Activated naive CD8-positive, alpha-beta T cell treated with anti-CD3 and anti-CD28 coated beads, Interleukin-2, amount 10 ng/mL, durations not matched to agents 7 days and 5 days (primary cell): ENCODE results near the gene SHF. TPM values are rescaled to one million over a fixed set of nuclear protein-coding genes. Genes with fewer than 3 reads are reported as not detected.

ENCODE experiments used
- ATAC-seq: fragments of 150-1000 bp; cut with Tn5 transposase; one replicate; pipeline ENCODE4 v1.10.0; 2021; ENCODE audit warnings: low read depth, moderate library complexity
- POLR2A ChIA-PET: fragments of 350-600 bp; sonication (Branson Sonifier 250); formaldehyde crosslinking; loops from one replicate; lab custom pipeline; 2021; ENCODE audit warnings: antibody characterized with exemption; lab: Charles Lee
- DNase-seq: peaks from one replicate; pipeline ENCODE4 v3.0.0; 2021
- H3K27ac Mint-ChIP-seq: one replicate; pipeline ENCODE4 v1.8.0; 2022; ENCODE audit warnings: mild to moderate bottlenecking, mixed read lengths
- H3K27me3 Mint-ChIP-seq: one replicate; pipeline ENCODE4 v1.8.0; 2022; ENCODE audit warnings: mild to moderate bottlenecking, moderate library complexity, mixed read lengths
- H3K36me3 Mint-ChIP-seq: one replicate; pipeline ENCODE4 v1.8.0; 2021; ENCODE audit warnings: mild to moderate bottlenecking, mixed read lengths
- H3K4me1 Mint-ChIP-seq: one replicate; pipeline ENCODE4 v1.8.0; 2021; ENCODE audit warnings: mixed read lengths
- H3K4me3 Mint-ChIP-seq: one replicate; pipeline ENCODE4 v1.8.0; 2022; ENCODE audit warnings: mild to moderate bottlenecking, moderate library complexity, mixed read lengths
- H3K9me3 Mint-ChIP-seq: one replicate; pipeline ENCODE4 v1.8.0; 2021; ENCODE audit warnings: mixed read lengths
- total RNA-seq, 2 experiments: library from RNA; stranded (reverse); gene quantifications; one replicate each; pipeline ENCODE4 v1.2.3, GENCODE V29; 2021

SHF gene
- total RNA-seq, 2 experiments from 2014 or later = 2.1 to 2.3 TPM

- POLR2A ChIA-PET = no interaction called here
- H3K4me3 Mint-ChIP-seq = no peak overlapping the region
- DNase-seq (no peak), ATAC-seq (no peak)
- peaks cover 17% of the 10 kb centered on the region for H3K27me3 Mint-ChIP-seq
- H3K4me1 Mint-ChIP-seq = no peaks in the 10 kb centered on the region
- H3K36me3 Mint-ChIP-seq = no peaks in the 10 kb centered on the region
- no peaks in the 10 kb centered on the region for H3K9me3 Mint-ChIP-seq
- H3K27ac Mint-ChIP-seq = no peak overlapping the region
Measured at GRCh38 chr15:45212493-45212892, 24.7 kb upstream of the SHF start.

GRCh38 chr15:45205192-45205591 is 17.4 kb upstream of the SHF start:
- H3K27ac Mint-ChIP-seq = no peak overlapping the region

GRCh38 chr15:45203182-45203581 is 15.4 kb upstream of the SHF start:
- Mint-ChIP-seq H3K4me3 (no peak overlapping the region), H3K36me3 (no peaks in the 10 kb centered on the region), H3K27me3 (peaks cover 13% of the 10 kb centered on the region), H3K4me1 (peaks cover 13% of the 10 kb centered on the region), H3K27ac (no peak overlapping the region), H3K9me3 (no peaks in the 10 kb centered on the region)
- POLR2A ChIA-PET = interaction anchor here (1.4 to 4.7 kb wide), 2 partner anchors 199 to 384 kb away, joined by 4 to 32 read pairs; a partner anchor contains a TSS
- DNase-seq (no peak), ATAC-seq (no peak)

More at GRCh38 chr15:45205192-45205591, 17.4 kb upstream of the SHF start:
- no peak overlapping the region for H3K4me3 Mint-ChIP-seq
- peak; percentile 59 for DNase-seq
- H3K9me3 Mint-ChIP-seq = no peaks in the 10 kb centered on the region
- no peaks in the 10 kb centered on the region for H3K36me3 Mint-ChIP-seq
- POLR2A ChIA-PET = interaction anchor here (1.3 to 1.6 kb wide), 3 partner anchors 38 to 197 kb away, joined by 5 to 9 read pairs (median 6); a partner anchor contains a TSS
- peak; percentile 24 for ATAC-seq
- peaks cover 14% of the 10 kb centered on the region for H3K27me3 Mint-ChIP-seq
- peaks cover 9% of the 10 kb centered on the region for H3K4me1 Mint-ChIP-seq

GRCh38 chr15:45201869-45202268 is 14.1 kb upstream of the SHF start:
- POLR2A ChIA-PET = interaction anchor here (0.6 to 5.0 kb wide), 5 partner anchors 34 to 913 kb away, joined by 3 to 40 read pairs (median 4); partner anchors contain the start of gene GOLM2
- no peaks in the 10 kb centered on the region for H3K36me3 Mint-ChIP-seq
- H3K27ac Mint-ChIP-seq = no peak overlapping the region
- peaks cover 7% of the 10 kb centered on the region for H3K27me3 Mint-ChIP-seq
- H3K4me1 Mint-ChIP-seq = peaks cover 20% of the 10 kb centered on the region
- no peaks in the 10 kb centered on the region for H3K9me3 Mint-ChIP-seq
- DNase-seq (no peak), ATAC-seq (no peak)
- H3K4me3 Mint-ChIP-seq = no peak overlapping the region

DNA sequence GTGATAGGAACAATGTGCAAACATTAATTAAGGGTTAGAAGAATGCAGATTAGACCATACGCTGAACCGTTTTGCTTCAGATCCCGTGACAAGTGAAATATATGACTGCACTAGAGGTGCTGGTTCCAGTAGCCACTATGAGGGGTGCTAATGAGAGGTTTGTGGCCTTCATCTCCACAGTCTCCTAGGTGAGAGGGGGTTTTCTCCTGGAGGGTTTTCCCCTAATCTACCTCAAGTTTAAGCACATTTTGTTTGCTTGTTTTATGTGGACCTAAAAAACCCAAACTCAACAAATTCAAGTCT is 13.7 kb upstream of the SHF start:
- DNase-seq = no peak
- Mint-ChIP-seq H3K4me1 (peaks cover 20% of the 10 kb centered on the region), H3K4me3 (no peak overlapping the region)

GRCh38 chr15:45200799-45201556 is 13.2 kb upstream of the SHF start:
- Mint-ChIP-seq H3K27me3 (peaks cover 3% of the 10 kb centered on the region), H3K4me3 (no peak overlapping the region), H3K9me3 (no peaks in the 10 kb centered on the region), H3K36me3 (no peaks in the 10 kb centered on the region), H3K4me1 (peaks cover 20% of the 10 kb centered on the region), H3K27ac (no peak overlapping the region)
- POLR2A ChIA-PET = interaction anchor here (0.5 to 5.0 kb wide), 10 partner anchors 9 to 386 kb away, joined by 3 to 40 read pairs (median 4); partner anchors contain the start of genes BLOC1S6 and SHF
- peak; percentile 79 for DNase-seq
- peak; percentile 4 for ATAC-seq

More for the DNA sequence above, 13.7 kb upstream of the SHF start:
- H3K36me3 Mint-ChIP-seq = no peaks in the 10 kb centered on the region
- no peaks in the 10 kb centered on the region for H3K9me3 Mint-ChIP-seq
- POLR2A ChIA-PET = interaction anchor here (0.9 to 5.0 kb wide), 5 partner anchors 8 to 201 kb away, joined by 3 to 40 read pairs (median 9); partner anchors contain the start of gene SHF
- H3K27me3 Mint-ChIP-seq = peaks cover 4% of the 10 kb centered on the region
- no peak overlapping the region for H3K27ac Mint-ChIP-seq
- ATAC-seq = no peak

- ATAC-seq (peak; percentile 64), DNase-seq (peak; percentile 95)
- Mint-ChIP-seq H3K36me3 (no peaks in the 10 kb centered on the region), H3K4me3 (no peak overlapping the region), H3K9me3 (no peaks in the 10 kb centered on the region), H3K4me1 (peaks cover 19% of the 10 kb centered on the region), H3K27ac (no peak overlapping the region), H3K27me3 (peaks cover 6% of the 10 kb centered on the region)
- POLR2A ChIA-PET = interaction anchor here (0.5 to 5.0 kb wide), 12 partner anchors 10 to 1454 kb away, joined by 3 to 40 read pairs (median 4); partner anchors contain the start of genes BLOC1S6 and SHF
Measured at GRCh38 chr15:45200001-45200798, 12.4 kb upstream of the SHF start.

DNA sequence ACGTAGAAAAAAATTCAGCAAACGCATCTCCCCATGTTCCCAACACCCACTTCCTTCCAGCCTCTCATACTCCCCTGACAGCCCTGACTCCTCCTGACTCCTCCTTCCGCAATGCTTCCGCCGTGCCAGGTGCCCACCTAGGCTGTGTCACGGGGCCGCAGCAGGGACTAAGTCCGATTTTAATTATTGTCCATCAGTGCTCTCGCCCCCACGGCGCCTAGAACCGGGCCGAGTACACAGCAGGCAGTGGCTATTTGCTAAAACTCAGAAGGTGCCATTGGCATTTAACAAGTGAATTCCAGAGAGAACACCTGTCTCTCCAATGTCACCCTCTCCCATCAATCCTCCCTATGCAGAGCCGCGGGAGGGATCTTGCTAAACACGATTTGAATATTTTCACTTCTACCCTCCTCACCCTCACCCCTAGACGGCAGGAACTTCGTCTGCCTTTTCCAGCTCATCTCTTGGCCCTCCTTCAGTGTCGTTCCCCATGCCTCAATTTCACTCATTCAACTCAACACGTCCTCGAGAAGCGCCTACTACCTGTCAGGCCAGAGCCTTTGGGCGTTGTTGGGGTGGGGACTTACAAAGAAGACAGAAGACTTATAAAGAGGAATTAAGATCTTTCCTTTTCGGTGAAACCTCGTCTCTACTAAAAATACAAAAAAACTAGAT is 11.5 kb upstream of the SHF start:
- no peaks in the 10 kb centered on the region for H3K36me3 Mint-ChIP-seq
- DNase-seq (no peak), ATAC-seq (peak; percentile 24)
- H3K27ac Mint-ChIP-seq = no peak overlapping the region
- H3K4me1 Mint-ChIP-seq = peaks cover 14% of the 10 kb centered on the region
- POLR2A ChIA-PET = interaction anchor here (0.9 to 5.0 kb wide), 6 partner anchors 10 to 387 kb away, joined by 4 to 40 read pairs (median 9); partner anchors contain the start of genes BLOC1S6 and SHF
- H3K4me3 Mint-ChIP-seq = no peak overlapping the region
- H3K27me3 Mint-ChIP-seq = peaks cover 6% of the 10 kb centered on the region
- H3K9me3 Mint-ChIP-seq = no peaks in the 10 kb centered on the region

DNA sequence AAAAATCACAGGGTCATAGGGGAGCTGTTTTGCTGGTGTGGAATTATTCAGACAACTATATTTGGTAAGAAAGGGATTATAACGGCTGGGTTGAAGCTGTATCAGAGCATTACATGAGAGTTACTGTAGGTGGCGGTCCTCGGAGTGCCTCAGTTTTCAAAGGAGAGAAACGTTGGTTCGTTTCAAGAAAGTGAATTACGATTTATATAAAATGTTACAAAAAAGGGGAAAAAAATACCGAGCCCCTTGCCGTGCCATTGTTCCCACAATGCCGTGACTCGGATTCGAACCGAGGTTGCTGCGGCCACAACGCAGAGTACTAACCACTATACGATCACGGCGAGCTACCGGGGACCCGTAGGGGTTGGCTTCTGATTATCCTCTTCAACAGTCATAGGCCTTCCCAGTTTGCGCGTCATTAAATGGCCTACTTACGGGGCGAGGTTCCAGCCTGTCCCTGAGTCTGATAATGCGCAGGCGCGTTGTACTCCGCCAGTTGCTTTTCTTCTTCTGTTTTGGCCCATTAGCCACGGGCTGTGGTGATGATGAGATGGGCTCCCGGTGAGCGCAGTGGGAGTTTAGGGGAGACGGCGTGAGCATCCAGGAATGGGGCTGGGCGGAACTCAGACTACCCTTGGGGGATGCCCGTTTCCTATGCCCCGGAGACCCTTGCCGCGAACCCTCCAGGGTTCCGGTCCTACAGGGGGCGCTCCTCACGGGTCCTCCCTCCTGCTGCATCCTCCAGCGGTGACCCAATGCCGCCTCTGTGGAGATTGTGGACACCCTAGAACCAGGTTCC is 10.8 kb upstream of the SHF start:
- Mint-ChIP-seq H3K27me3 (peaks cover 6% of the 10 kb centered on the region), H3K27ac (no peak overlapping the region), H3K4me3 (no peak overlapping the region), H3K36me3 (no peaks in the 10 kb centered on the region), H3K9me3 (no peaks in the 10 kb centered on the region), H3K4me1 (peaks cover 14% of the 10 kb centered on the region)
- POLR2A ChIA-PET = interaction anchor here (0.7 to 5.0 kb wide), 15 partner anchors 8 to 389 kb away, joined by 3 to 40 read pairs (median 5); partner anchors contain the start of gene SHF
- peak; percentile 89 for DNase-seq
- ATAC-seq = peak; percentile 77

GRCh38 chr15:45197512-45197911 is 9.7 kb upstream of the SHF start:
- H3K27me3 Mint-ChIP-seq = peaks cover 6% of the 10 kb centered on the region
- peak overlapping the region; percentile 76 for H3K27ac Mint-ChIP-seq
- H3K4me3 Mint-ChIP-seq = no peak overlapping the region
- no peaks in the 10 kb centered on the region for H3K36me3 Mint-ChIP-seq
- POLR2A ChIA-PET = interaction anchor here (0.7 to 5.0 kb wide), 7 partner anchors 8 to 205 kb away, joined by 3 to 40 read pairs (median 6); partner anchors contain the start of gene SHF
- peaks cover 14% of the 10 kb centered on the region for H3K4me1 Mint-ChIP-seq
- no peaks in the 10 kb centered on the region for H3K9me3 Mint-ChIP-seq
- DNase-seq (no peak), ATAC-seq (no peak)

DNA sequence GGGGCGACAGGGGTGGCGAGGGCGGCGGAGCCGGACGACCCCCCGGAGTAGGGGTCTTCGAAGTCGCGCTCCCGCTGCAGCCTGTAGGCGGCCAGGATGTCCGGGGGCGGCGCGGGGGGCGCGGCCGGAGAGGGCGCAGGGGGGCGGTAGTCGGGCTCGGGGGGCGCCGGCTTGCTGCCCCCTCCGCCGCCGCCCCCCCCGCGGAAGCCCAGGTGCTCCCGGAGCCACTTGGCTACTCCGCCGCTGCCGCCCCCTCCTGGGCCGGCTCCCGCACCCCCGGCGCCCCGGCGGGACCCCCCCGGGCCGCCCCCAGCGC is 230 bp downstream of the SHF start:
- no peak for DNase-seq
- POLR2A ChIA-PET = interaction anchor here (0.5 to 1.6 kb wide), 5 partner anchors 11 to 450 kb away, joined by 3 to 6 read pairs (median 4); a partner anchor contains a TSS
- Mint-ChIP-seq H3K4me1 (peaks cover 9% of the 10 kb centered on the region), H3K36me3 (no peaks in the 10 kb centered on the region), H3K4me3 (no peak overlapping the region), H3K27me3 (peaks cover 14% of the 10 kb centered on the region), H3K9me3 (no peaks in the 10 kb centered on the region), H3K27ac (no peak overlapping the region)
- no peak for ATAC-seq
